SK-N-SH treated with all-trans-retinoic acid at 6 μM for 48 hours (cell line): Measurements from ENCODE around the gene CHRNA7.

Experiments
- ATAC-seq: fragments of 200-7000 bp; cut with Tn5 transposase; 3 replicates; pipeline ENCODE4 v1.9.1; 2020; ENCODE audit warnings: mild to moderate bottlenecking, moderate library complexity
- ARNTL ChIP-seq: fragments of 450-650 bp; formaldehyde crosslinking; IDR thresholded peaks from 2 replicates; pipeline ENCODE4 v1.5.0; 2020; ENCODE audit warnings: low read depth, mild to moderate bottlenecking, moderate library complexity, borderline replicate concordance
- BACH2 ChIP-seq: fragments of 250-450 bp; sonication (Bioruptor Pico); IDR thresholded peaks from 2 replicates; pipeline ENCODE4 v1.9.0; 2021; ENCODE audit warnings: mild to moderate bottlenecking, borderline replicate concordance
- CSDC2 ChIP-seq: fragments of 250-450 bp; sonication (Bioruptor Pico); IDR thresholded peaks from 2 replicates; pipeline ENCODE4 v1.5.0; 2020; ENCODE audit warnings: mild to moderate bottlenecking, moderate library complexity
- CSRNP3 ChIP-seq: fragments of 250-450 bp; sonication (Bioruptor Pico); IDR thresholded peaks from 2 replicates; pipeline ENCODE4 v1.5.1; 2021; ENCODE audit warnings: mild to moderate bottlenecking, moderate library complexity
- ESRRG ChIP-seq: fragments of 250-450 bp; sonication (Bioruptor Pico); IDR thresholded peaks from 2 replicates; pipeline ENCODE4 v1.6.1; 2021; ENCODE audit warnings: mild to moderate bottlenecking
- GLIS3 ChIP-seq: fragments of 250-450 bp; sonication (Bioruptor Pico); IDR thresholded peaks from 2 replicates; pipeline ENCODE4 v1.5.0; 2020; ENCODE audit warnings: mild to moderate bottlenecking, moderate library complexity
- ISL1 ChIP-seq: fragments of 250-450 bp; sonication (Bioruptor Pico); IDR thresholded peaks from 2 replicates; pipeline ENCODE4 v2.1.2; 2022; ENCODE audit warnings: mild to moderate bottlenecking, moderate library complexity
- PPARA ChIP-seq: fragments of 250-450 bp; sonication (Bioruptor Pico); IDR thresholded peaks from 2 replicates; pipeline ENCODE4 v1.5.0; 2020; ENCODE audit warnings: mild to moderate bottlenecking, borderline replicate concordance
- RARB ChIP-seq: fragments of 250-450 bp; sonication (Bioruptor Pico); IDR thresholded peaks from 2 replicates; pipeline ENCODE4 v1.8.0; 2021; ENCODE audit warnings: mild to moderate bottlenecking, moderate library complexity
- TCF4 ChIP-seq: fragments of 250-450 bp; sonication (Bioruptor Pico); IDR thresholded peaks from 2 replicates; pipeline ENCODE4 v1.8.0; 2021; ENCODE audit warnings: mild to moderate bottlenecking, moderate library complexity, borderline replicate concordance
- TOX ChIP-seq: fragments of 250-450 bp; sonication (Bioruptor Pico); IDR thresholded peaks from 2 replicates; pipeline ENCODE4 v1.8.0; 2021; ENCODE audit warnings: mild to moderate bottlenecking, moderate library complexity, borderline replicate concordance
- TSHZ2 ChIP-seq: fragments of 250-450 bp; sonication (Bioruptor Pico); IDR thresholded peaks from 2 replicates; pipeline ENCODE4 v1.5.0; 2020; ENCODE audit warnings: mild to moderate bottlenecking, moderate library complexity
- ZC3H10 ChIP-seq: fragments of 250-450 bp; sonication (Bioruptor Pico); IDR thresholded peaks from 2 replicates; pipeline ENCODE4 v1.5.1; 2021; ENCODE audit warnings: mild to moderate bottlenecking, moderate library complexity
- ZFP3 ChIP-seq: fragments of 250-450 bp; sonication (Bioruptor Pico); IDR thresholded peaks from 2 replicates; pipeline ENCODE4 v1.5.0; 2020; ENCODE audit warnings: mild to moderate bottlenecking, moderate library complexity
- ZFP30 ChIP-seq: fragments of 450-650 bp; formaldehyde crosslinking; IDR thresholded peaks from 2 replicates; pipeline ENCODE4 v1.5.0; 2022; ENCODE audit warnings: mild to moderate bottlenecking, moderate library complexity
- ZNF565 ChIP-seq: fragments of 450-650 bp; formaldehyde crosslinking; conservative IDR thresholded peaks from 2 replicates; pipeline ENCODE4 v1.5.0; 2020; ENCODE audit warnings: low read depth, mild to moderate bottlenecking, moderate library complexity
- ZNF70 ChIP-seq: fragments of 450-650 bp; formaldehyde crosslinking; IDR thresholded peaks from 2 replicates; pipeline ENCODE4 v1.5.0; 2020; ENCODE audit warnings: mild to moderate bottlenecking, moderate library complexity
- ZNF8 ChIP-seq: fragments of 450-650 bp; formaldehyde crosslinking; IDR thresholded peaks from 2 replicates; pipeline ENCODE4 v1.5.0; 2020; ENCODE audit warnings: mild to moderate bottlenecking, moderate library complexity
- TF ChIP-seq, protein P1 (sequence below): fragments of 250-450 bp; sonication (Bioruptor Pico); IDR thresholded peaks from 2 replicates; pipeline ENCODE4 v1.8.0; 2021; ENCODE audit warnings: low read depth, mild to moderate bottlenecking, moderate library complexity, borderline replicate concordance
- TF ChIP-seq, protein P2 (sequence below): fragments of 250-450 bp; sonication (Bioruptor Pico); IDR thresholded peaks from 2 replicates; pipeline ENCODE4 v1.8.0; 2020; ENCODE audit warnings: mild to moderate bottlenecking, moderate library complexity, borderline replicate concordance
- TF ChIP-seq, protein P3 (sequence below): fragments of 250-450 bp; sonication (Bioruptor Pico); IDR thresholded peaks from 2 replicates; pipeline ENCODE4 v1.5.1; 2020; ENCODE audit warnings: low read depth, mild to moderate bottlenecking, moderate library complexity

The CHRNA7 gene

GRCh38 chr15:32112101-32112500 lies 81.8 kb downstream of the CHRNA7 start (continued):
- TF ChIP-seq ZFP3, result no peak

DNA sequence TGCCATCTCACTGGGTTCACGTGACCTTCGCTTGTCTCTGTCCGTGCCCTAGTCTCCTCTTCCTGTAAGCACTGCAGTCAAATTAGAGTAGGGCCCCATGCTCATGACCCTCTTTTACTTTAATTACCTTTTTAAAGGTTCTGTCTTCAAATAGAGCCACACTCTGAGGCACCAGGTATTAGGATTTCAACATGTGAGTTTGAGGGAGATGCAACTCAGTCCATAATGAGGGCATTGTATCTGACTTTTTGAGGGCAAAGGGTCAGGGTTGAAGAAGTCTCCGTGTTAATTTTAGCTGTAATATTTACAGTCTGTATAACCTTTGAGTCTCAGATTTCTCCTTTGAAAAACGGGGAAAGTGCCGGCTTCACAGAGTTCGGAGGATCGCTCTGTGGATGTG lies 82.9 kb downstream of the CHRNA7 start:
- no peak for ATAC-seq
- TF ChIP-seq, protein P1, sequence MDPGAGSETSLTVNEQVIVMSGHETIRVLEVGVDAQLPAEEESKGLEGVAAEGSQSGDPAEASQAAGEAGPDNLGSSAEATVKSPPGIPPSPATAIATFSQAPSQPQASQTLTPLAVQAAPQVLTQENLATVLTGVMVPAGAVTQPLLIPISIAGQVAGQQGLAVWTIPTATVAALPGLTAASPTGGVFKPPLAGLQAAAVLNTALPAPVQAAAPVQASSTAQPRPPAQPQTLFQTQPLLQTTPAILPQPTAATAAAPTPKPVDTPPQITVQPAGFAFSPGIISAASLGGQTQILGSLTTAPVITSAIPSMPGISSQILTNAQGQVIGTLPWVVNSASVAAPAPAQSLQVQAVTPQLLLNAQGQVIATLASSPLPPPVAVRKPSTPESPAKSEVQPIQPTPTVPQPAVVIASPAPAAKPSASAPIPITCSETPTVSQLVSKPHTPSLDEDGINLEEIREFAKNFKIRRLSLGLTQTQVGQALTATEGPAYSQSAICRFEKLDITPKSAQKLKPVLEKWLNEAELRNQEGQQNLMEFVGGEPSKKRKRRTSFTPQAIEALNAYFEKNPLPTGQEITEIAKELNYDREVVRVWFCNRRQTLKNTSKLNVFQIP (CRISPR knock-in tag), result no peak
- TF ChIP-seq TSHZ2 (CRISPR knock-in tag) (no peak), TOX (CRISPR knock-in tag) (no peak), ZC3H10 (no peak), RARB (CRISPR knock-in tag) (no peak), GLIS3 (CRISPR knock-in tag) (no peak), ISL1 (CRISPR knock-in tag) (no peak), ZNF565 (no peak), CSRNP3 (CRISPR knock-in tag) (no peak)
- TF ChIP-seq, all 23 proteins: peak for 0

DNA sequence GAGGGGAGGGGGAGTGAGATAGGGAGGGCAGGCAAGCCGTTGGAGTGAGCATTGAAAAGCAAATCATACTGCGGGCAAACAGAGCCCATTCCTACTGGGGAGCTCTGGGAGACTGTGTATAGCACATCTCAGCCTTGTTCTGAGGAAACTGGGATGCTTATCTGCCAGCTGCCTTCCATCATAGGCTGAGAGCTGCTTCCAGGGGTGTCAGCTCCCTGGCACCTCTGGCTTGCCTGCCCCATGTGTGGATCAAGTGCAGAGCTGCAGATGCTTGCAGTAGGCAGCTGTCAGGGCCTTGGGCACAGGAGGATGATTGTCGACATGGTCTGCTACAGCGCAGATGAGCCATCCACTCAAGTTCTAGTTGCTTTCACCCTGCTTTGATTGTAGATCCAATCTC lies 86.8 kb downstream of the CHRNA7 start:
- TF ChIP-seq ZNF8 (CRISPR knock-in tag) (no peak), ZFP3 (no peak), TCF4 (CRISPR knock-in tag) (no peak), TOX (CRISPR knock-in tag) (no peak), PPARA (CRISPR knock-in tag) (no peak), CSDC2 (CRISPR knock-in tag) (no peak), ESRRG (no peak), ZFP30 (CRISPR knock-in tag) (no peak), ARNTL (CRISPR knock-in tag) (no peak), GLIS3 (CRISPR knock-in tag) (no peak)
- TF ChIP-seq, protein P2, sequence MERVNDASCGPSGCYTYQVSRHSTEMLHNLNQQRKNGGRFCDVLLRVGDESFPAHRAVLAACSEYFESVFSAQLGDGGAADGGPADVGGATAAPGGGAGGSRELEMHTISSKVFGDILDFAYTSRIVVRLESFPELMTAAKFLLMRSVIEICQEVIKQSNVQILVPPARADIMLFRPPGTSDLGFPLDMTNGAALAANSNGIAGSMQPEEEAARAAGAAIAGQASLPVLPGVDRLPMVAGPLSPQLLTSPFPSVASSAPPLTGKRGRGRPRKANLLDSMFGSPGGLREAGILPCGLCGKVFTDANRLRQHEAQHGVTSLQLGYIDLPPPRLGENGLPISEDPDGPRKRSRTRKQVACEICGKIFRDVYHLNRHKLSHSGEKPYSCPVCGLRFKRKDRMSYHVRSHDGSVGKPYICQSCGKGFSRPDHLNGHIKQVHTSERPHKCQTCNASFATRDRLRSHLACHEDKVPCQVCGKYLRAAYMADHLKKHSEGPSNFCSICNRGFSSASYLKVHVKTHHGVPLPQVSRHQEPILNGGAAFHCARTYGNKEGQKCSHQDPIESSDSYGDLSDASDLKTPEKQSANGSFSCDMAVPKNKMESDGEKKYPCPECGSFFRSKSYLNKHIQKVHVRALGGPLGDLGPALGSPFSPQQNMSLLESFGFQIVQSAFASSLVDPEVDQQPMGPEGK (CRISPR knock-in tag), result no peak
- TF ChIP-seq, protein P3, sequence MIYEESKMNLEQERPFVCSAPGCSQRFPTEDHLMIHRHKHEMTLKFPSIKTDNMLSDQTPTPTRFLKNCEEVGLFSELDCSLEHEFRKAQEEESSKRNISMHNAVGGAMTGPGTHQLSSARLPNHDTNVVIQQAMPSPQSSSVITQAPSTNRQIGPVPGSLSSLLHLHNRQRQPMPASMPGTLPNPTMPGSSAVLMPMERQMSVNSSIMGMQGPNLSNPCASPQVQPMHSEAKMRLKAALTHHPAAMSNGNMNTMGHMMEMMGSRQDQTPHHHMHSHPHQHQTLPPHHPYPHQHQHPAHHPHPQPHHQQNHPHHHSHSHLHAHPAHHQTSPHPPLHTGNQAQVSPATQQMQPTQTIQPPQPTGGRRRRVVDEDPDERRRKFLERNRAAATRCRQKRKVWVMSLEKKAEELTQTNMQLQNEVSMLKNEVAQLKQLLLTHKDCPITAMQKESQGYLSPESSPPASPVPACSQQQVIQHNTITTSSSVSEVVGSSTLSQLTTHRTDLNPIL (CRISPR knock-in tag), result no peak

DNA sequence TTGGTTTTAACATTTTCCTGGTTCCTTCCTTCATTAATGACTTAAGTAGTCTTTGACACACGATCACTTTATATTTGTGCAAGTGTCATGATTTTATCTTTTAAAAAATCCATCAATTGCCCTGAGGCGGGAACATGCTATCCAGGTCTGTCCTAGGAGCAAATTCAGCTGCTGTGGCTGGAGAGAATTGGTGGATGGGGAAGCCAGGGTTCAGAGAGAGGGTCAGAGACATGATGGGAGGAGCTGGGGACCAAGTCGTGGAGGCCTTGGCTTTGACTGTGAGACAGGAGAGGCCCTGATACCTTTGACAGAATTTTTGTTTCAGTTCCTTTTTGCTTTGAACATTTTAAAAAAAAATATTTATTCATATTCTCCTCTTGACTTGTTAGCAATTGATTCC lies 89.0 kb downstream of the CHRNA7 start:
- ATAC-seq, result no peak
- TF ChIP-seq CSDC2 (CRISPR knock-in tag), result no peak
- TF ChIP-seq TCF4 (CRISPR knock-in tag), result no peak; the same call in 1 of the 2 replicates
- no peak for TF ChIP-seq ISL1 (CRISPR knock-in tag)
- no peak for TF ChIP-seq ARNTL (CRISPR knock-in tag)
- TF ChIP-seq ZNF565, result no peak
- no peak for TF ChIP-seq ZC3H10
- TF ChIP-seq ZNF8 (CRISPR knock-in tag), result no peak
- no peak for TF ChIP-seq BACH2
- TF ChIP-seq ESRRG, result no peak
- TF ChIP-seq RARB (CRISPR knock-in tag), result no peak
- TF ChIP-seq TOX (CRISPR knock-in tag), result no peak
- no peak for TF ChIP-seq ZNF70 (CRISPR knock-in tag)
- TF ChIP-seq, protein P2 (CRISPR knock-in tag), result no peak

More for the DNA sequence above, 86.8 kb downstream of the CHRNA7 start:
- no peak; the same call in 2 of the 3 replicates for ATAC-seq
